ENCODE measurements around the gene DNASE1.

DNA sequence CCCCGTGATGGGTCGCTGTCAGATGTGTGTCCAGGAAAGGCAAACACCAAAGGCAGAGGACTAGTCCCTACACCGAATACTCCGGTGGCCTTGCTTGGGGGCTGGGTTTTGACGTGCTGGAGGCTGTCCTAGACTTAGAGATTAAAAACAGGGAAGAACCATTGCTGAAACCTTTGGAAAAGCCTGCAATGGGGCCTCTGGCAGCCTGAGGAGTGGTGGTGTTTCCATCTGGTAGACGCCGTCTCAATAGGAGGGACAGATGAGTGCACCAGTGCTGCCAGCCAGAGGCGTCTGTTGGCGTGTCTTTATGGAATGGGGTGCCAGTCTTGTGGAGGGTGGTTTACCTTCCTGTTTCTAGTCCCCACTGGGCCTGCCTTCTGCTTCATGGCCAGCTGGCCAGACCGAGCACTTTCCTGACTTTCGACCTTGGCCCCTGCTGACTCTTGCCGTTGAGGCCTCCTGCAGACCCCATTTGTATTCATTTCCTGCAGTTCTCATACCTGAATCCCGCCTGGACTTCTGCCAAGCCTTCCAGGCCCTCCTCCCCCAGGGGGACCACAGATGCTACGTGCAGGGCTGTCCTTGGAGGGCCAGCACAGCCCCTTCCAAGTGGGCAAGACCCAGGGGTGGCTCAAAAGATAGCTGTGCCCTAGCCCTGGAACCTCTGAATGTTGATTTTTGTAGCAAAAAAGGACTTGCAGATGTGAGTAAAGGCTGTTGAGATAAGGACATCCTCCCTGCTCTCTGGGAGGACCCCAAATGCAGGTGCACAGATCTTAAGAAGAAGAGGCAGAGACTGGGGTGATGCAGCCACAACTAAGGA is 1.9 kb upstream of the DNASE1 start:
- TF ChIP-seq, protein P1, sequence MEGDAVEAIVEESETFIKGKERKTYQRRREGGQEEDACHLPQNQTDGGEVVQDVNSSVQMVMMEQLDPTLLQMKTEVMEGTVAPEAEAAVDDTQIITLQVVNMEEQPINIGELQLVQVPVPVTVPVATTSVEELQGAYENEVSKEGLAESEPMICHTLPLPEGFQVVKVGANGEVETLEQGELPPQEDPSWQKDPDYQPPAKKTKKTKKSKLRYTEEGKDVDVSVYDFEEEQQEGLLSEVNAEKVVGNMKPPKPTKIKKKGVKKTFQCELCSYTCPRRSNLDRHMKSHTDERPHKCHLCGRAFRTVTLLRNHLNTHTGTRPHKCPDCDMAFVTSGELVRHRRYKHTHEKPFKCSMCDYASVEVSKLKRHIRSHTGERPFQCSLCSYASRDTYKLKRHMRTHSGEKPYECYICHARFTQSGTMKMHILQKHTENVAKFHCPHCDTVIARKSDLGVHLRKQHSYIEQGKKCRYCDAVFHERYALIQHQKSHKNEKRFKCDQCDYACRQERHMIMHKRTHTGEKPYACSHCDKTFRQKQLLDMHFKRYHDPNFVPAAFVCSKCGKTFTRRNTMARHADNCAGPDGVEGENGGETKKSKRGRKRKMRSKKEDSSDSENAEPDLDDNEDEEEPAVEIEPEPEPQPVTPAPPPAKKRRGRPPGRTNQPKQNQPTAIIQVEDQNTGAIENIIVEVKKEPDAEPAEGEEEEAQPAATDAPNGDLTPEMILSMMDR (IDR thresholded peaks at IDR 0.05; ENCODE audit: low read depth, low read length), result no peak
- TF ChIP-seq MYC (IDR thresholded peaks at IDR 0.05; ENCODE audit: low read depth, low read length), result no peak
- no peak for TF ChIP-seq MAX (IDR thresholded peaks at IDR 0.05; ENCODE audit: low read depth, low read length)
- TF ChIP-seq POLR2A (IDR thresholded peaks at IDR 0.05; ENCODE audit: extremely low read depth, insufficient read length), result no peak

All from NB4 (cell line).